CD4-positive, alpha-beta T cell treated with Interleukin-15 for 1 hour (primary cell): ENCODE results near the gene TTLL10.
A peak's percentile ranks its signal among the peaks of the same experiment; 100 is the strongest.

ENCODE experiments used
- DNase-seq: peaks from one replicate; pipeline ENCODE4 v3.0.0-alpha.2; 2020

The TTLL10 gene, protein sequence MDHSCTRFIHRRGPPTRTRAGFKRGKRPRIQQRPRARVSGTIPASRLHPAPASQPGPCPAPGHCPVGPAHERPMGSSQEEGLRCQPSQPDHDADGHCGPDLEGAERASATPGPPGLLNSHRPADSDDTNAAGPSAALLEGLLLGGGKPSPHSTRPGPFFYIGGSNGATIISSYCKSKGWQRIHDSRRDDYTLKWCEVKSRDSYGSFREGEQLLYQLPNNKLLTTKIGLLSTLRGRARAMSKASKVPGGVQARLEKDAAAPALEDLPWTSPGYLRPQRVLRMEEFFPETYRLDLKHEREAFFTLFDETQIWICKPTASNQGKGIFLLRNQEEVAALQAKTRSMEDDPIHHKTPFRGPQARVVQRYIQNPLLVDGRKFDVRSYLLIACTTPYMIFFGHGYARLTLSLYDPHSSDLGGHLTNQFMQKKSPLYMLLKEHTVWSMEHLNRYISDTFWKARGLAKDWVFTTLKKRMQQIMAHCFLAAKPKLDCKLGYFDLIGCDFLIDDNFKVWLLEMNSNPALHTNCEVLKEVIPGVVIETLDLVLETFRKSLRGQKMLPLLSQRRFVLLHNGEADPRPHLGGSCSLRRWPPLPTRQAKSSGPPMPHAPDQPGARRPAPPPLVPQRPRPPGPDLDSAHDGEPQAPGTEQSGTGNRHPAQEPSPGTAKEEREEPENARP

DNA sequence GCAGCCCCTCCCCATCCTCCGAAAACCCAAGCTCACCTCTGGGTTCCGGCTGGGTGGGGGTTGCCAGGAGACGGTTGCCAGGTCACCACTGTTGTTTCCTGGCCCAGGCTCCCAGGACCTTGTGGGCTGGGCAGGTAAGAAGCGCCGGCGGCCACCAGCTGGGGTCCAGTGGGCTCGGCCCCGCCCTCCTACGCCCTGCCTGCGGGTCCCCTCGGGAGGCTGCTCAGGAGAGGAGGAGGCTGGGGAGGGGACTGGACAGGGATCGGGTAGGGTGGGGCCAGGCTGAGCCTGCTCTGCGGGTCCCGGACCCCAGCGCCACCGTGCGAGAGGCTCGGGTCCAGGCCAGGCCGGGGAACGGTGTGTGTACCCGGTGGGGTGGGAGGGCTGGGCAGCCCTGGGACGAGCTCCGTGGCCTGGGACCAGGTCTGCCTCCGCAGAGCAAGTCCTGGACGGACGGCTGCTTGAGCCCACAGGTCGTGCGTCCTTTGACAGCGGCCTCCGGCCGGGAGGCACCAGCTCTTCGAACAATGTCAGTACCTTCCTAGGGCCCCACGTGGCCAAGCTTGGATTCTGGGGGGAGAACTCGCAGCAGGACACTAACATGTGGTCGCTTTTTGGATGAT is at the start of gene TTLL10:
TSS of gene TTLL10 (plus strand) at position 88 of the 623 bp plus-strand sequence. CDS start 5,336 bp downstream, outside the sequence.
- DNase-seq, result peak; percentile 66

DNA sequence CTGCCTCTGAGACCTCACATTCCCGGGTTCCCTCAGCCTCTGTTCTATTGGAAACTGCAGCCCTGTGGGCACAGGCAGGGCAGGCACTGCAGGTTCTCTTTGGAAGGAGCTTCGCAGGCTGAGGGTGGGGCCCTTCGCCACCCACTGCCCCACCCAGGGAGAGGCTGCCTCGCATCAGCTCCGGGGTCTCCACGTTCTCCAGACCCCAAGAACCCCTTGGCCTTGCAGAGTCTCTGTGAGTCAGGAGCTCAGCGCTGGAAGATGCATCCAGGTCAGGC is 49.2 kb upstream of the TTLL10 start:
- no peak for DNase-seq

DNA sequence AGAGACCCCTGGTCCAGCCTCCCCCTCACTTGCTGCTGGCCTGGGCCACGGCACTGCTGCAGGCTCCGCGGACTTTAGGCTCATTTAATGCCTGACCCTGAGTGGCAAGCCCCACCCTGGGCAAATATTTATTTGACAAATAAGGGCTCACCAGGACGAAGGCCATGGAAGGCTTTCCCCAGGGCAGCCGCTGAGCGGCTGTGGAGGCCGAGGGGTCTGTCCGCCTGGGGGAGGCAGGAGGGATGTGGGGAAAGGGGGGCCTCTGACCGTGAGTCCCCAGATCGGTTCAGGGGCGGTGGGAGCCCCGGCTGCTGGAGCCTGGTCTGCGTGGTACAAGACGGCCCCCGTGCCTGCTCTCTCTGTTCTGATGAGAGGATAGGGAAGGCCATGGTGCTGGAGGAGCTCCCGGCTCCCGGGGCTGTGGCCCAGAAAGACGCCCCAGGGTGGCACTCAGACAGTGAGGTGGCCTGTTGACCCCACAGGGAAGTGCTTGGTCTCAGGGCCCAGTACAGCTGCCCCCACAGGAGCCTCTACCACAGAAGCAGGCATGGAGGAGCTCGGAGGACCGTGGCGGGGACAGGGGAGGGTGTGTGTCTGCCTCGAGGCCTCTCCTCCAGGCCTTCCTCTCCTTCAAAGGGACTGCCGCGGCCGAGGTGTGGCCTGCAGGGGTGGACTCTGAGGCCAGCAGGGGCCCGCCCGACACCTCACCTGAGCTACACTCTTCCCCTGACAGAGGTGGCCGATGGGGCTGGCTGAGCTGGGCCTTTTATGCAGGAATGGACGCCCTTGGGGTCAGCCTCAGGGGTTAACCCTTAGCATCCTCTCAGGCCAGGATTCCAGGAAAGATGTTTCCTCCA is 48.7 kb upstream of the TTLL10 start:
- DNase-seq, result no peak

DNA sequence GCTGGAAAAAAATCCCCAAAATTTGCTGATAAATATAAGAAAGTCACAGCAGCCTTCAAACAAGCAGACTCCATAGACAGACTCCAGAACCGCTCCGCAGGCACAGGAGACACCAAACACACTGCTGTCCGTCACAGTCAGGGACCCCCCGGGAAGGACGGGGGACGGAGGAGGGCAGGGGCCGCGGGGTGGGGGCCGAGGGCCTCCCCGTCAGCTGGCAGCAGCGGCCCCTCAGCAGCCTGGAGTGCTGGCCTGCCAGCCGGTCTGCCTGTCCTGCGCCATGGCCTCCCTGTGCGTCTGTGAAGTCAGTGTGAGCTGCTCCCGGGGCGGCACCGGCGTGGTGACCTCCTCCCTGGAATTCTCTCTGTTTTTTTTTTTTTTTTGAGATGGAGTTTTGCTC is 47.7 kb upstream of the TTLL10 start:
- DNase-seq, result no peak

DNA sequence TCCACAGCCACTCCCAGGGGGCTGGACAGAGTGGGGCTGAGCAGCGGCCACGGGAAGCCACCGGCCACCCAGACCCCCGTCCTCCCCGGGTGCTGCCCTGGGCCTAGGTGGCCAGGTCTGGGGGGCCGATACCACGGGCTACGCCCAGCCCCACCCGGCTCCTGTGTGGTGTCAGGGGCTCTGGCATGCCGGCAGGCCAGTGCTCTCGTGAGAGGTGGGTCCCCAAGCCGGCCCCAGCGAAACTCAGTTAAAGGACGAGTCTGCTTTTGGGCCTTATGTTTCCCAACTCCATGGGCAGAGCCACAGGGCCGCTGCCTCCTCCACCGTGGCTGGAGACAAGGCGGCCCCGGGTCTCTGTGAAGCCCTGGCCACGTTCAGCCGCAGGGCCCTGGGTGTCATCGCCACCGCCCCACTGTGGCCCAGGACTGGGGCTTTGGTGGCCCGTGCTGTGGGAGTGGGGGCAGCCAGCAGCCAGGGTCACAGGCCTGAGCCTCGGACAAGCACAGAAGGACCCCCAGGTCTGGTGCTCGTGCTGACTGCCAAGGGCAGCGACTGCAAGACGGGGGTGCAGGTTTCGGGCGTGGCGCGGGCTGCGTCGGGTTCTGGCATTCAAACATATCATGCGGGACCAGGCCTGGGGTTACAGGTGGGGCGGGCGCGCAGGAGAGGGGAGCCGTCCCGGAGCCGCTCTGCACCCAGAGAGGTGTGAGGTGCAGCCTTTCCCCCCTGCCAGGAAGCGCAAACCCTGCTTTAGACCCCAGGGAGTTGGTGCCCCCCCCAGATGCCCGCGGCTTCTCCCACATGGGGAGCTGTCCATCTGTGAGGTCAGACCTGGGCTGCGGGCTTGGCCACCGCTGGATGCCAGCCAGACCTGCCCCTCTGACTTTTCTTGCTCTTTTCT is 45.9 kb upstream of the TTLL10 start:
- DNase-seq, result no peak

DNA sequence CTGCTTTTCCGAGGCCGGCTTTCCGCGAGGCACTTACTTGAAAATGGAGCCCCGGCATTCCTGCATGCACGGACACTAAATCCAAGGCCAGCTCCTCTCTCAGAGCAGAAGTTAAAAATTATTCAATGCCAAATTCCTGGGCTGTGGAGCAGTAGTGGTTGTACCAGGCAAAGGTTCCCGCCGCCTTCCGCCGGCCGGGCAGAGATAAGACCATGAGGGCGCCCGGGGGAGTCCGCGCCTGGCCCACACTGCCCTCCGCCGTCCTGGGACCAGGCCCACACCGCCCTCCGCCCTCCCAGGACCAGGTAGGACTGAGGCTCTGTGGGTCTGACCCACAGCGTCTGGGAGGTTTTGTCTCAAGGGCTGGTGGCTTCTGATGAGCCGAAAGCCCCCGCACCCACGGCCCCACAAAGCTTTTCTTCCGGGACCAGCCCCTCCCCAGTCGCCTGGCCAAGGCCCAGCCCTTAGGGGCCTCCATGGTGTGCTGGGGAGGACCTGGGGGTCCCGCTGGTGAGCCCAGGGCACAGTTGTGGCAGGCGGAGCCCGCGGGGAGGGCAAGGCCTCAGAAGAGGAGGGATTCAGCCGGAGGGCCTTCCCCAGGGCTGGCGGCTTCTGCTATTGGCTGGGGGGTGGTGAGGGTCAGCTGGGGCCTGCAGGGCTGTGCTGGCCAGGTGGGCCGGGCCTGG is 45.1 kb upstream of the TTLL10 start:
- no peak for DNase-seq

DNA sequence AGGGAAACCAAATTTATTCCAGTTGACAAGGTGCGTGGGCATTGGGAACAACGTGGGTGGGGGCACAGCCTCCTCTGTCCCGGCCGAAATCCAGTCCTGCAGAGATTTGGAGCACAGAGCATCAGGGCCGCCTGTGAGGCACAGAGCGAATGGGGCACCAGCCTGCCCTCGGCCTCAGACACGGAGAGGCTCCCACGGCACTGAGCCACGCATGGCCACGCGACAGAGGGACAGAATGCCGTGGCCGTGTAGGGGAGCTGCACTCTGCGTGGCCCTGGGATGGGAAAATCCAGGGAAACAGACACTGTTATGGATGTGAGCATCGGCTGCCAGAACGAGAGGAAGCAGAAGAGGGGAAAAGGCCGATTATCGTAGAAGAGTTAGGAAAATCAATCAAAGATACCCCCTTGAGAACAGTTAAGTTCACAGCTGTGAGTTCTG is 44.3 kb upstream of the TTLL10 start:
- no peak for DNase-seq

DNA sequence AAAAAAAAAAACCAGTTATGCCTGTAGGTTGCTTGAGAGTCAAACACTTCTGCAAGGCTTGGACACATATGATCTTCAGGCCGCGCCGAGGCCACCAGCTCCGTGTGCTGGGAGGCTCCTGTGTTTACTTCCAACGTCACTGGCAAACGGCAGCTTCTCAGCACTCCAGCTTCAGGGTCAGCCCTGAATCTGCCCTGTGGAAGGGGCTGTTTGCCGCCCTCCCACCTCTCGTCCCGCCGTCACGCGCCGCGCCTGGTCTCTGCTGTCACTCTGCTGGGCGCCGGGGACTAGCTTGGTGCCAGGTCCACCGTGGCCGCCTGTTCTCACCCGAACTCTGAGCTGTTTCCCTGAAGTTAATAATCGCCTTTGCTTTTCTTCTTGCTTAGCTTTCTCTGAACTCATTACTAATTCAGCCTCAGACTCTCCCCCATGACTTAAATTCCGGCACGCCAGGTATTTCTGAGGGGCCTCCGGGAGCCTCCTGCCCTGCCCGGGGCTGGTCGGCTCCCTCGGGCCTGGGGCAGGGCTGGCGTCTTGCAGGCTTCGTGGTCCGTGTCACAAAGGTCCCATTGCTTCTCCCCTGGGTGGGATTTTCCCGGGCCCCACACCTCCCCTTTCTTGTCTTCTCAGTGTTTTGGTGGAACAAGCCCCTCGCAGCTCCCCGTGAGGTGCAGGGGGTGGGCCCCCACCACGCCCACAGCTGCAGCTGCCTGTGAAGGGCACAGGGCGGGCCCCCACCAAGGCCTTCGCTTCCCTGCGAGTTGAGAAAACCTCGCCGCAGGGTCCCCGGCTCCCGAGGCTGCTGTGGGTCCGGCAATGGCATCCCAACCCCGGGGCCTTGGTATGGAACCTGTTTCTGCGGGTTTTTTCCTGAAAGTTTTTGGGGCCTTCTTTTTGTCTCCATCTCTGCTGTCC is 43.2 kb upstream of the TTLL10 start:
- DNase-seq, result no peak

DNA sequence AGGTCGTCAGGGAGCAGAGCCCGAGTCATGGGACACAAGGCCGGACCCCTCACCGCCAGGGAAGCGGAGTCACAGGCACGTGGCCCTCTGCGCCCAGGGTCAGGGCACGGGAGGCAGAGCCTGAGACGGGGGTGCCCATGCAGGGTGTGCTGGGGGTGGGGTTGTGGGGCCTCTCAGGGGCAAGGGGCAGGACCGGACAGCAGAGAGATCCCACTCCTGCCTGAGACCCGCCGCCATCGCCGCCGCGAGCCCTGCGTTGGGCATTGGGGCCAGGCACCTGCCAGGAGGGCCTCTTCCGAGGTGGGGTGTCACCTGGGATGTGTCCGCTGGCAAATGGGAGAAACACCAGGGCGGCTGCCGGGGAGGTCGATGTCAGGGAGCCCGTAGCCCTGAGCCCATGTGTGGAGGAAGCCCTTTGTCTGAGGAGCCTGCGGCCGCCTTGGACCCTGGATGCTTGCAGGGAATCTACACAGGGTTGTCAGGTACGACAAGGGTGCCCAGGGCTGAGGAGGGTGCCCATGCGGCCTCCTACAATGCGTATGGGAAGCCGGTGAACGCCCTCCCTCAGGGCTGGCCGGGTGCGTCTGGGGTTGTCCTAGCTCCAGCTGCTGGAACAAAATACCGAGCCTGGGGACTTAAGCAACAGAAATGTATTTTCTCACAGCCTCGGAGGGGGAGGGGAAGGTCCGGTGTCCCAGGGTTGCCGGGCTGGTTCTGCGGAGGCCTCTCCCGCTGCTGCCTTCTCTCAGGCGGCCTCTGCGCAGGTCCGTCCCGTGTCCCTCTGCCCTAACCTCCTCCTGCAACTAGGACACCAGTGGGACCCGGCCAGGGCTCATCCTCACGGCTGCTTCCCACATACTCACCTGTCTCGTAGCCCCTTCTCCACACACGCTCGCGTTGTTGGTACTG is 41.4 kb upstream of the TTLL10 start:
- DNase-seq, result no peak

DNA sequence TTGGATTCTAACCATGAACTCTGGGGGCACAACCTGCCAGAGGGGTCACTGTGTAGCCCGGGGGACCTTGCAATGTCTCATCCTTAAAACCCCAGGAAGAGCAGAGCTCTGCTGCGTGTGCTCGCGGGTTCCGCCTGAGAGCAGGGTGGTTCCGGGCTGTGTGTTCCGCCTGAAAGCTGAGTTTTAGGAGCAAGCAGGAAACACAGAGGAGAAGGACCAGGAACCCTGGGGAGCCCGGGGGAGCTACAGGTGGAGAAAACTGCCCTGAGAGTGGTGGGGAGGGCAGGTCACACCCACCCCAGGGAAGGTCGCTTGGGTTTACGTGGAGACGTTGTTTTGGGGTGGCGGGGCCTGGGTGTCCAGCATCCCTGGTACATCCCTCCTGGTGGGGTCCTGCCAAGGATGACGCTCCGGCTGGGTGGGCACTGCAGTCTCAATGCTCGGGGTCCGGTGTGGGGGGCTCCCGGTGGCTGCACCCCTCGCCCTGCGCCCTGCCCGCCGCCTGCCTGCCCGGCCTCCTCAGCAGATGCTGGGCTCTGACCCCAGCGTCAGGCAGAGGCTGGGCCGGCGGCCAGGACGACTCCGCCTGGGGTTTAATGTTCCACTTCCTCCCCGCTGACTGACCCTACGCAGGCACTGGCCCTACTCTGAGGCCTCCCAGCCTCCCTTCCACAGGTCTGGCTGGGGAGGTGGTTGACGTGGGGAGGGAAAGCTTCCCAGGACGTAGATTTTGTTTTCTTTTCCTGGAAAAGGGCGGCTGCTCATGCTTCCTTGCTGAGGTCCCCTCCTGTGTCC is 40.5 kb upstream of the TTLL10 start:
- DNase-seq, result no peak

DNA sequence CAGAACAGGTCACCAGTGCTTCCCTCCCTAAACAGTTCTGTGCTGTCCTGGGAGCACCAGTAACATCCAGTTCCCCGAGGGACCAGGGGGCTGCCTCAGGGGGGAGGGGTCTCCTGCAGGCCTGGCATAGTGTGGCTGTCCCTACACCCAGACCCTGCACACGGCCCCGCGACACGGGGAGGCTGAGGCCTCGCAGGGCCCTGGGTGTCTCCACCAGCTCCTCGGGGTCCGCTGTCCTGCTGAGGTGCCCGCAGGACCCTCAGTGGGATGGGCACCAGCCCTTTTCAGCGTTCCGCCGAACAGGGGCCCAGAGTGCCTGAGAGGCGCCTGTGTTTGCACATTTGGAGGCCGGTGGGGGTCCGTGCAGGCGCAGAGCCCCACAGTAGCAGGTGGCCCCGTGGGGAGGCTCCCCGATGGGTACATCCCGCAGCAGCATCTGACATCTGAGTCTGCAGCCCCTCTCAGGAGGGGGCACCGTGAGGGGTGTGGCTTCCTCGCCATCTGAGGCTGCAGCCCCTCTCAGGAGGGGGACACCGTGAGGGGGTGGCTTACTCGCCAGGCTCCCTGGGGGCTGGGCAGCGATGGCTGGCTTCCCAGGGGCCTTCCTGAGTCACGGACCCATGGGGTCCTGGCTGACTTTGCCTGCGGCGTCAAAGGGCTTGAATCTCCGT is 39.2 kb upstream of the TTLL10 start:
- DNase-seq, result no peak

DNA sequence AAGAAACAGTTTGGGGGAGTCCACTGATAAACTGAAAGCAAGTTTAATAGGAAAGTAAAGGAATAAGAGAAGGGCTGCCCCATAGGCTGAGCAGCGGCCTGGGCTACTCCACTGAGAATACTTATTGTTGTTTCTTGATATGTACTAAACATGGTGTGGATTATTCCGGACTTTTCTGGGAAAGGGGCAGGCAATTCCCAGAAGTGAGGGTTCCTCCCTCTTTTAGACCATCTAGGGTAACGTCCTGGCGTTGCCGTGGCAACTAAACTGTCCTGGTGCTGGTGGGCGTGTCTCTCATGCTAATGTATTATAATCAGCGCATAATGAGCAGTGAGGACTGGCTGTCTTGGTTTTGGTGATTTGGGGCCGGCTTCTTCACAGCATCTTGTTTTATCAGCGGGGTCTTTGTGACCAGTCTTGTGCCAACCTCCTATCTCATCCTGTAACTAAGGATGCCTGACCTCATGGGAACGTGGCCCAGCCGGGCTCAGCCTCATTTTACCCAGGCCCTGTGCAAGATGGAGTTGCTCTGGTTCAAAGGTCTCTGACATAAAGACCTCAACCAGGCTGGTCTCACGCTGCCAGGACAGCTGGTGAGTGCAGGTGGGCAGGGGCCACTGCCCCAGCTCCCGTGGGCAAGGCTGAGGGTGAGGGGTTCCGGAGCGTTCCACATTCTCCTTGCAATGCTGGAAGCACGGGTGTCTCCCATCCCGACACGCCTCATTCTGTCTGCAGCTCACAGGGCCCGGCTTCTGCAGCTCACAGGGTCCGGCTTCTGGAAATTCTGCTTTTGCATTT is 38.1 kb upstream of the TTLL10 start:
- no peak for DNase-seq

DNA sequence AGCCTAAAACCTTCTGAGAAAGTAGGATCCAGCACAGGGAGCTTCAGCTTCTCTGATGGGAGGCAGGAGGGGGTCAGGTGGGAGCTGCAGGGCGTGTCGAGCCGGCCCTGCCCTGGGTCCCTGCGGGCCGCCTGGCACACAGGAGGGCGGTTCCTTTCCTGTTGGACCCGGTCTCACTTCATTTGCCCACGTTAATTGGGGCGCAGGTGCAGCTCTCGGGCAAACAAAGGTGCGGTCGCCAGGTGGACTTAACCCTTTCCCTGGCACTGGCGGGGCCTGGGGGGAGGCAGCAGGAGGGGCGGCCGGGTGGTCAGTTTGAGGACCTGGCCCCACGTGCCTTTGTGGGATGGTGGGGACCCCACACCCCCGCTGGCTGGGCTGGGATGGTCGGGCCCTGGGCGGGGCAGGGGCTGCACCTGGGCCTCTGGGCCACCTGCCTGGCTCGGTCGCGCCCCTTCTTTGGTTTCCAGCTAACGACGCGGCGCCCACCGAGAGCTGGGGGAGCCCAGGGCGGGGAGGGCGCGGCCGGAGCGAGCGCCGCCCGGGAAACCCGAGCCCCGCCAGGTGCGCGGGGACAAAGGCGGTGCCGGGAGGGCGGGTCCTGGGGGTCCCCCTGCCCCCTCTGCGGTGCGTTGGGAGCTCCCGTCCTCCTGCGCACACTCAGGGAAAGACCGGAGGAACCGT is 37.0 kb upstream of the TTLL10 start:
- peak; percentile 70 for DNase-seq

DNA sequence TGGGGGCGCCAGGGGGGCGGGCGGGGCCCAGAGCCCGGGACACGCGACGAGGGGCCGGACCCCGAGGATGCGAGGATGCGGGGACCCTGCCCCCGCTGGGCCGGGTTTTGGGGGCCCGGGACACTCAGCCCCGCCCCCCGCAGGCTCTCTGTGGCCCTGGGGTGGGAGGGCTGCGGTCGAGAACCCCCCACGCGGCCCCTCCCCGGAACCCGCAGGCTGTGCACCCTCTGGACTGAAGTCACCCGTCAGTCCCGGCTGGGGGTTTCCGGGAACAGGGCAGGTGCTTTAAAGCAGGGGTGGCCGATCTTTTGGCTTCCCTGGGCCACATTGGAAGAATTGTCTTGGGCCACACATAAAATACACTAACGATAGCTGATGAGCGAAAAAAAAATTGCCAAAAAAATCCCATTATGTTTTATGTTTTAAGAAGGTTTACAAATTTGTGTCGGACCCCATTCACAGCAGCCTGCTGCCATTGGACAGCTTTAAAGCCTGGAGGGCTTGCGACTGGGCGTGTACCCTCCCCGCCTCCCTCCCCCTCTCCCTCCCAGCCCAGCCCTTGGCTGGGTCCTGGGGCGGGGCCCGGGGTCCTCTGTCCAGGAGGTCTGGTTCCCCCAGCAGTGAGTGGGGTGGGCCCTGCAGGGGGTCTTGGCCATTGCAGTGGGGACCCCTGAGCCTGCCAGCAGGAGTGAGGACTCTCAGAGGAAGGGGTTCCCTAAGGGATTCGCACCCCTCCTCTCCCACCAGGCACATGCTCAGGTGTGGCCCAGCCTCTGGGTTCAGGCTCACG is 36.2 kb upstream of the TTLL10 start:
- peak; percentile 89 for DNase-seq

DNA sequence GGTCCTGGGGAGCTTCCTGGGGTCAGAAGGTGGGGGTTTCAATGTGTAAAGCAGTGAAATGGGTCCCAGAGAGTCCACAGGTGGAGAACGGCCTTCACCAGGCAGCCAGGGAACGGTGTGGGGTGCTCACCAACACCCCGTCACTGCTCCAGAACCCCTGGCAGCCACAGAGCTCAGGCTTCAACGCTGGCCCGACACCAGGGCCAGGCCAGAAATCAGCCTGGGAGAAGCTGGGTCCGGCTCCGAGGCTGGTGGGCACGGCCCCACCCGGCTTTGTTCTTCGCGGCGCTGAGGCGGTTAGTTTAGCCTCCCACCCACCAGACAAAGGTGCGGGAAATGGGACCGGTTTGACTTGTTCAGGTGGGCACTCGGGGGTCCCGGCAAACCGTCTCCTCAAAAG is 33.0 kb upstream of the TTLL10 start:
- no peak for DNase-seq
